ENCODE results near the gene MCAT.

MCAT gene

DNA sequence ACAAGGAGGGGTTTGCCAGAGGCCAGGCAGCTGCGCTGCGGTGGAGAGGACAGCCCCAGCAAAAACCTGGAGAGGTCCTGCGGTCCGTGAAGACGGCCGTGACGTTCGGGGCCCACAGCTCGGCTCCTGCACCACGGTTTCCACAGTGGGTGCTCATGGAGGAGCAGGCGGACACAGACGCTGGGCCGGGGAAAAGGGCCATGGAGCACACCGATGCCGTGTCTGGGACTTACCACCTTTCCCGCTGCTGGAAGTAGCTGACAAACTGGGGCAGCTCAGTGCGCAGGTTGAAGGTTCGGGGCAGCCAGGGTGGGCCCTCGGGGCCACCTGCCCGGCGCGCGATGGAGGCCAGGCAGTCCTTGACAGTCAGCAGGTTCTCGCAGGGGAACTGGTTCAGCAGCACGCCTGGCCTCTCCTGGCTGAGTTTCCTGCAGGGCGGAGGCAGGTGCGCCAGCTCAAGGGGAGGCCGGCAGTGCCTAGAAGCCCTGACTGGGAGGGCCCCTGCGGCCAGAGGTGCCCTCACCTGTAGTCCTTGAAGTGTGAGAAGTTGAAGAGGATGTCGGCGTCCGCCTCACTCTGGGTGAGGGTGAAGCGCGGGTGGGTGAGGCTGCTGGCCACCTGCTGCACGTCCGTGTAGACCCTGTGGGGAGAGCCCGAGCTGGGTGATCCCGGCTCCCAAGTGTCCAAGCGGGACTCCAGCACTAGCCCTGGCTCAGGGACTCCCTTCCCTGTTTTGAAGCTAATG lies 30.9 kb upstream of the MCAT start:
- in situ Hi-C loops (cut with HindIII; ENCODE audit: low sequenced_read_pairs), result no loop called here

DNA sequence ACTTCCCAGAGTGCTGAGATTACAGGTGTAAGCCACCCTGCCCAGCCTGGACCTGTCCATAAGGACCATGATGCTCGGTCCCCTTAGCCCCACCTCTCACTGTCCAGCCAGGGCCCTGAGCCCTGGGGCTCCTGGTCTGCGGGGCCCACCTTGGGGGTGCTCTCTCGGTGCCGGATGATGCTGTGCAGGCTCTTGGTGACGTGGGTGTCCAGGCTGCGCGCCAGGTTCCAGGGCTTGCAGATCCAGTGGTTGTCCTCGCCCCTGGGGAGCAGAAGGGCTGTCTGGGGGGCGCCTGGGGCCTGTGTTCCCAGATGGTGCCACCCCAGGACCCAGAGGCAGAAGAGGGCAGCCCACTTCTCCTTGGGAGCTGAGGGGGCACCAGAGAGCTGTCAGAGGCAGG lies 30.4 kb upstream of the MCAT start:
- in situ Hi-C loops (cut with HindIII; ENCODE audit: low sequenced_read_pairs), result no loop called here

DNA sequence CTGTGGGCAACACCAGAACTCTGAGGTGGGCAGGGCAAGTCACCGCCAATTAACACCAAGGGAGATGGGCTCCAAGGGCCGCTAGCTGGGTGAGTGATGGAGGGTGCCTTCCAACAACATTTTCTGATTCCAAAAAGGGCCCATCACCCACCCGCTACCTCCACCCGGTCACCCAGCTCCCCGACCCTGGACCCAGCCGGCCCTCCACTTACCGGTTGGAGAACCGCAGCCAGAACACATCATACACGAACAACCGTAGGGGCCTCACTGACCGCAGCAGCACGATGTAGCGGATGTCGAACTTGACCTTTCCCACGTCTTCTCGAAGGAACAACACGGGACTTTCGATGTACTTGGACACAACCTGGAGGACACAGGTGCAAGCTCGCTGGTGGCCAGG lies 29.0 kb upstream of the MCAT start:
- in situ Hi-C loops (cut with HindIII; ENCODE audit: low sequenced_read_pairs), result no loop called here

DNA sequence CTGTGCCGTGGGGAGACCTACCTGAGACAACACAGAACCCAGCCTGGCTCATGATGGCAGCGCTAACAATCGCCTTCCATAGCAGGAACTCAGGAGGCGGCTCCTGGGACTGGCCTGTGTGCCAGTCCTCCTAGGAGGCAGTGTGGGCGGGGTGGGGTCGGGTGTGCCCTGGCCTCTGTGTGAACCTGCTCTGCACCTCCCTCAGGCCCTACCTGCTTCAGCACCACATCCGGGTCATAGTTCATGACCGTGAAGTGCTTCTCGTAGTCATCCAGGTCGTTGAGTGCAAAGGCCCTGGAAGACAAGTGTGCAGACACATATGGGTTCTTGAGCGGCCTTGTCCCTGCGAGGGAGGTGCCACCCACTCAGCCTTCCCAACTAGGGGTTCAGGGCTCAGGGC lies 28.4 kb upstream of the MCAT start:
- in situ Hi-C loops (cut with HindIII; ENCODE audit: low sequenced_read_pairs), result no loop called here

DNA sequence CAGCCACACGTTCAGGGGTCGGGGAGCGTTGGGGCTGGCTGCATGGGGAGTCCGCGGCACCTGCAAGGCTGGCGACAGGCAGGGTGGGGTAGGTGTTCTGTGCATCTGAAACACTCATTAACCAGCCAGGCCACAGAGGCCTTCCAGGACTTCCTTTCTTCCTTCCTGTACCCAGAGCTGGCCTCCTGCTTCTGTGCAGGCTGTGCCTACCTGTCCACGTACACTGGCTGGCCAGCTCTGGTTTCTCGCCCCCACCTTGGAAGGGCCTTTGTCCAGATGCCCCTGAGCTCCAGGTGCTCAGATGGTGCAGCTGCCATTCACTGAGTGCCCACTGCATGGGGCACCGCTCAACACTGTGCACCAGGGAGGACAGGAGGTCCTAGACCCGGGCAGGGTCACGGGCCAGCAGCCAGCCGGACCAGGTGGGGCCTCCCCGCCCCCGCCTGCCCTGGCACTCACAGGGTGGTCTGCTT lies 27.9 kb upstream of the MCAT start:
- in situ Hi-C loops (cut with HindIII; ENCODE audit: low sequenced_read_pairs), result no loop called here

DNA sequence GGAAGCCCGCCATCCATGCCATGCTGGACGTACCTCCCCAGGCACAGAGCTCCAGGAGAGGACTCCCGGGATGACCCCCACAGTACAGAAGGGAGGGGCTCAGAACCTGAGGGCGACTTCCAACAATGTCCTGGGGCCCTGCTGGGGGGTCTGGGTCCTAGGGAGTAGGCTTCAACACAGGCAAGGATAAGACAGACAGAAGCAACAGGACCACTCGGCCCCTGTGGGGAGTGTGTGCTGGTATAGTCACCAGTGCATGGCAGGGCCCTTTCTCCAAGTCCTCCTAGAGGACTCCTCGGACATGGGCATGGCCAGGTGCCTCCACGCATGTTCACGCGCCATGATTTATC lies 26.9 kb upstream of the MCAT start:
- in situ Hi-C loops (cut with HindIII; ENCODE audit: low sequenced_read_pairs), result no loop called here

DNA sequence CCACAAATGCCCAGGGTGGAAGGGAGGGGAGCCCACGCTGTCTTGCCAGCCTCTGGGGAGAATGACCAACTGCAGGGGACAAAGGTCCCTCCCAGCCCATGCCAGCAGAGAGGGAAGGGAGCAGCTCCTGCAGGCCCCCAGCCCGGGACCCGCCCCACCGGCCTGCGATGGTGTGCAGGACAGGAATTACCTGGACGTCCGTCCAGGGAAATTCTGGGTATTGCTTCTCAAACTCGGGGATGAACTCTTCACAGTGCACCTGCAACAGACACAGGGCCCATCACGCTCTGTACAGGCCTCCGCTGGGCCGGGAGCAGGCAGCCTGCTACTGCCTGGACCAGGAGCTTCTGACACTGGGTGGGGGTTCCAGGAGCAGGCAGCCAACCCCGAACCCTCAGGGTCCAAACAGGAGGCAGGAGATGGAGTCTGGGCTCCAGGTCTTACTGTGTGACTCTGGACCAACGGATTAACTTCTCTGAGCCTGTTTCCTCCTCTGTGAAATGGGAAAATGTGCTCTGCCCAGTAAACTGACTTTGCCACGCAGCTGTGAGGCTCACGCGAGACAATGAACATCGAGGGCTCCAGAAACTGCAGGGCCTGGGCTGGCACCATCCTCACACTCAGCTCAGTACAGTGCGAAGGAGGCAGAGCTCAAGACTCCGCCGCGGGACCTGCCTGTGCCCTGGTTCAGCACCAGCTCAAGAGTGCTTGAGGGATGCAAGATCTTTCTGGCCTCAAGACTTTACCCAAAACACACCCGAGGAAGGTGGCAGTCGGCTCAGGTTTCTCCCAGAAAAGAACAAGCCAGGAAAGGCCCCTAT lies 26.3 kb upstream of the MCAT start:
- in situ Hi-C loops (cut with HindIII; ENCODE audit: low sequenced_read_pairs), result loop anchor here (5.0 kb wide), 1 partner anchor 88 kb away; no protein-coding TSS in a partner anchor

DNA sequence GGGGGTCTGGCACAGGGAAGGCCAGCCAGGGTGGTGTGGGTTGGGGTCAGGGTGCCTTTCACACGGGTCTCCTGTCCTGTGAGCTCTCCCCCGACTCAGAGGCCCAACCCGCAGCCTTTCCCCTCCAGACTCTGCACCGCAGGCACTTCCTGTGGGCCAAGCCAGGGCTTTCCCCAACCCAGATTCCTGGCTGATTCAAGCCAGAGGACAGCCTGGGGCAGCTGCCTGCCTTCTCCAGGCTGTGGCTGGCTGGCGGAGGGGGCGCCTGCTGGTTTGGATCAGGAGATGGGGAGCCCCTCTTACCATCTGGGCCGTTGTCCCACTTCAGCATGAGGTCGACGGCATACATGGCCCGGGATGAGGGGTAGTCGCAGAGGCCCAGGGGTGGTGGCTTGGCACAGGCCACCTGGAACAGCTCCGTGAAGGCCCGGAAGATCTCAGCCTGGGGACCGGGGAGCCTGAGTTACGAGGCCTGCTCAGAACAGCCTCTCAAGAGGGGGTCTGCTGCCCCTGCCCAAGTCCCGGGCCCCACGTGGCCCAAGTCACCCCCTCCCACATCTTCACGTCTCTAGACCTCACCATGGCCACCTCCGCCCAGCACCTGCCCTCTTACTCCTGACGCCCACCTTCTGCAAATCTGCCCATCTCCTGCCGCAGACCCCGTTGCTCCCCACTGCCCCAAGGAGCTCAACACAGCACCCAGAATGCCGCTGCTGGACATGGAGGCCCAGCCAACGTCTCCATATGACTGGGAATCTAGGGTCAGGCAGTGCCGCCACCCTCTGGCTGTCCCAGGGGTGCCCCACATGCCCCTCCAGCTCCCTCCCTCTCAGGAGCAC lies 25.5 kb upstream of the MCAT start:
- in situ Hi-C loops (cut with HindIII; ENCODE audit: low sequenced_read_pairs), result loop anchor here (5.0 kb wide), 1 partner anchor 89 kb away; no protein-coding TSS in a partner anchor

DNA sequence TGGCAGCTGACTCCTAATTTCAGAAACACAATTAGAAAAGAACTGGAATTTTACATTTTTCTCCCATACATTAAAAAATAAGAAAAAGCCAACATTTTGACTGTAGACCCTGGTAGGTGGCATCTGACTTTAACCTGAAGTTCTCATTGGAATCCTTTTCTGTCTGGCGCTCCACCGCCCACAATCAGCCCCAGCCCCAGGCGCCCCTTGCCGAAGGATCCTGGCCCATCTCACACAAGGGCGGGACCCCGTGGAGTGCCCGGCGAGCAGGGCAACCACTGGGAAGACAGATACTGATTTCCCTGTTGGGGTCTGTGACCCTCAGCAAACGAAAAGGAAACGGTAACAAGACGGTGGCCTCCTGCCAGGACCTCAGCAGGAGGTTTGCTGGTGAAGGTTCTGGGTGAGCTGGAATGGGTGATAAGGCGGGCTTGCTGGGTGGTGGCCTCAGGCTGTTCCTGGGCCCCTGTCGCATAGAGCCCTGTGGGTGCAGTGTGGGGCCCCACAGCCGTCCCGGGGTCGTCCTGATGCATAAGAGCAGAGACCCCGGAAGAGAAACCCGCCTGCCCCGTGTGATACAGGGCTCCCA lies 23.9 kb upstream of the MCAT start:
- in situ Hi-C loops (cut with HindIII; ENCODE audit: low sequenced_read_pairs), result loop anchor here (5.0 kb wide), 1 partner anchor 90 kb away; no protein-coding TSS in a partner anchor

DNA sequence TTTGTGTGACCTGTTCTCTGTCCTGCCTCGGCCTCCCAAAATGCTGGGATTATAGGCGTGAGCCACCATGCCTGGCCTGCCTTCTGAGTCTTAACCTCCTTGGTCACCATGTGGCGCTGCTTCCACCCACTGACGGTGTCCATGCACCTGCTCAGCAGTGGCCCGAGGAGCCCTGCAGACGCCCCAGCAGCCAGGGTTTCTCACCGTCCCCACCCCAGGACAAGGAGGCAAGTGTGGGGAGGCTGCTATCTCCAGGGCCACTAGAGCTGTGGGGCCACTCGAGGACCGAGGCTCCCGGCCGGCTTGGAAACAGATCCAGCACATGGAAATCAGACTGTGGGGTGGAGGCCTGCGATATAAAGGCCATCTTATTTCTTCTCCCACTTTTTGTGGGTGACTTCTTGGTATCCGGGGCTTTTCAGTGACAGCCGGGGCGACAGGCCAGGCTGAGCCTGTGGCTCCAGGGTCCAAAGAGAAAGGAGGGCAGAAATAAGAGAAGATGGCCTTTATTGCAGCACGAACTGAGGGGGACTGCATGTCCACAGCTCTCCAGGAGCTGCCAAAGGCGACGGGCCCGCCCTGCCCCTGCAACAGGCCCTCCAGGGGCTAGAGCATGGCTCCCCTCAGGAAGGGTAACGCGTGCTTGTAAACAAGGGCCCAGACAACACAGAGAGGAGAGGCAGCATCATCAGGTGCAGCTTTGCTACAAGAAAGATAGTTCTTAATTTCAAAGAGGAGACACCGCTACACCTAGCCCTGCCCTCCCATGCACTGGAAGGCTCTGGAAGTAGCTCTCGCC lies 23.1 kb upstream of the MCAT start:
- in situ Hi-C loops (cut with HindIII; ENCODE audit: low sequenced_read_pairs), result loop anchor here (5.0 kb wide), 1 partner anchor 91 kb away; no protein-coding TSS in a partner anchor

DNA sequence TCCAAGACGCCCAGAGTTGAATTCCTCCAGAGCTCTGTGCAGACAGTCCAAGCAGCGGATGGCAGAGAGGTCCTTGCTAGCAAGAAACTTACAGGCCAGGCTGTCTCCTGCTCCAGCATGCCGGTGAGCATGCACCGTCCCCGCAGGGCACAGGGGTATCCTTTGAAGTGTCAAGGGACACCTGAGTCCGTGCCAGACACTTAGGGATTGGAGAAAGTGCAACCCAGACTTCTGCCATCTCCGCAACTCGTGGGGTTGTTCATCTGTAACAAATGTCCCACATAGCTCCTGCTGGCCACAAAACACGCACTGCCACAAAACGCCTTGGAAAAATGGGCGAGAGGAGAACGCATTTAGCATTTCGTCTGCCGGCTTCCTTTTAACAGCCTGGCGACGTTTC lies 21.4 kb upstream of the MCAT start:
- in situ Hi-C loops (cut with HindIII; ENCODE audit: low sequenced_read_pairs), result loop anchor here (5.0 kb wide), 1 partner anchor 93 kb away; no protein-coding TSS in a partner anchor

DNA sequence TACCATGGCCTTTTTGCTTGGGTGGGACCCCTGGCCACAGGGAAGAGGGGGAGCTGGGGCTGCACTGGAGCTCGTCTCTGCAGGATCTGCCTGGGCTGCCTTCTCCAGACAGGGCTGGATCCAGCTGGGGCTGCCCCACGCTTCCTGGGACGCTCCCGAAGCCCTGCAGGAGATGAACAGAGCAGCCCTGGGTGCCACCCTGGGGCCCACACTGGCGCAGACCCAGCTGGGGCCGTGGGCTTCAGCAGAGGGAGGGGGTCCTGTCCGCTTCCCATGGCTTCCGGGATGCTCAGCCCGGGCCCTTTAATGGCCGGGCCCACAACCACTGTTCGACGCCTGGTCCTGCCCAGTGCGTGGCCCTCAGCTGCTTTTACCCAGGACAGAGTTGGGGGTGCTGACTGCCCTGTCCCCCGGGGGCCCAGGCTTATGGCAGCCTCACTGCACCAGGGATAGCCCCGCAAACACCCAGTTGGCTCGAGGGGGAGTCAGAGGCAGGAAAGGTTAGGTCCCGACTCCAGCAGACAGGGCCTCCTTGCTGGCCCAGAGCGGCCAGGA lies 20.1 kb upstream of the MCAT start:
- in situ Hi-C loops (cut with HindIII; ENCODE audit: low sequenced_read_pairs), result no loop called here

DNA sequence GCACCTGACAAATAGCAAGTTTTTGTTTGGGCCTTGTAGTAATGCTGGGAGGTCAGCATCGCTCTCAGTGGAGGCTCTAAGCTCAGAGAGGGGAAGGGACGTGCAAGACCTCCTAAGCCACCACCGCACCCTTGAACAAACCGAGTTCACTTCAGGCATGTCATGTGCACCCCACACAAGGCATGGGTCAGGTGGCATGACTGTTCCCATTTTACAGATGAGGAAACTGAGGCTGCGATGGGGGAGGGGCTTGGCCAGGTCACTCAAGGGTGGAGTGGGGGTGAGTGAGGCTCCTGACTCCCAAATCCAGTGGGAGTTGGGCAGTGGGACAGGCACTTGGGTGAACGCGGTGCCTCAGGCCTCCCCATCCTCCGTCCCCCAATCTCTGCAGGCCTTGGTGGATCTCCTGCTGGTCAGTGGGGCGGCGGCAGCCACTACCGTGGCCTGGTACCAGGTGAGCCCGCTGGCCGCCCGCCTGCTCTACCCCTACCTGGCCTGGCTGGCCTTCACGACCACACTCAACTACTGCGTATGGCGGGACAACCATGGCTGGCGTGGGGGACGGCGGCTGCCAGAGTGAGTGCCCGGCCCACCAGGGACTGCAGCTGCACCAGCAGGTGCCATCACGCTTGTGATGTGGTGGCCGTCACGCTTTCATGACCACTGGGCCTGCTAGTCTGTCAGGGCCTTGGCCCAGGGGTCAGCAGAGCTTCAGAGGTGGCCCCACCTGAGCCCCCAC lies 19.4 kb upstream of the MCAT start:
- in situ Hi-C loops (cut with HindIII; ENCODE audit: low sequenced_read_pairs), result no loop called here

DNA sequence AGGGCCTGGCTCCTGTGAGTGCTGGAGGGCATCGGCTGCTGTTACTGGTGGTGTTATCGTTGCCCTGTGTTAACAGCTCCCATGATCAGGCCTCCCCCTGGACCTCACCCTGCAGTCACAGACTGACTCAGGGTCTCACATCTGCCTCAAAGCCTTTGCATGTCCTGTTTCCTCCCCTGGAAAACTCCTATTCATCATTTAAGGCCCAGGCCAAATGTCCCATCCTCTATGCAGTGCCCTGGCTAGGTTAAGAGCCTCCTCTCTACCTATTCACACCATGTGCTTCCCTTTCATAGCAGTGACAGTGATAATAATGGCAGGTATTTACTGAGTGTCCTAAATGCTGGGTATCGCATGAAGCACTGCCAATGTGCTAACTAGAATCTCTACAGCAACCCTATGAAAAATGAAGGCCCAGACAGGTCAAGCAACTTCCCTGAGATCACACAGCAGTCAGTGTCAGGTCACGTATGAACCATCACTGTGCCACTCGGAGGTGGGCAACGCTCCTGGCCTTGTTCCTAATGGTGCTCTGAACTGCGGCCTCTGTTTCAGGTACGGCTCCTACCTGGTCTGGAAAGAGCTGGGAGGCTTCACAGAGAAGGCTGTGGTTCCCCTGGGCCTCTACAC lies 17.4 kb upstream of the MCAT start:
- in situ Hi-C loops (cut with HindIII; ENCODE audit: low sequenced_read_pairs), result no loop called here

DNA sequence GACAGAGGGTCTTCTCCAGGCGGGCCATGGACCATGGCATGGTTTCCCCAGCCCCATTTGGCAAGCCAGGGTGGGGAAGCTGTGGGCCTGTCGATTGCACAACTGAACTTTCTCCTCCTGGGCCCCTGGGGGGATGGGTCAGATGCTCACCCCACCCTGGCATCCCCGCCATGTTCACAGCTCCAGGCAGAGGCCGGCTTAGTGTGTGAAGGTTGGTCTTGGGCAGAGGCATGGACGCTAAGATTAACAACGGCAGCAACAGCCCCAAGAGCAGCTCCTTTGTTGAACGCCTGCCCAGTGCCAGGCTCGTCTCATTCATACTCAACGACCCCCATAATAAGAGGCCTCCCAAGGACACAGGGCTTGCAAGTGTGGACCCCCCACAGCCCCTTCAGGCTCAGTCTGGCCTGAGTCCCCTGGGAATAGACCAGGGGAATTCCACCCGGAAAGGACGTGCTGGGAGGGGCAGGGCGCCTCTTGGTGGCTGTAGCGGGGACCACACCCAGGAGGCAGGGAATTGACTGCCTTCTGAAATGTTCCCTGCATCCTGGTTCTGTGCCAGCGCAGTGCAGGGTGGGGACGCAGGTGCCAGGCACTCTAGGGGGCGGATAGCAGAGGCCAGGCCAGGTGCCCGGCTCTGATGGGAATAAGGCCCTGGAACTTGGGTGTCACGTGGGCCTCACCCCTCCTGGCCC lies 16.4 kb upstream of the MCAT start:
- in situ Hi-C loops (cut with HindIII; ENCODE audit: low sequenced_read_pairs), result no loop called here

DNA sequence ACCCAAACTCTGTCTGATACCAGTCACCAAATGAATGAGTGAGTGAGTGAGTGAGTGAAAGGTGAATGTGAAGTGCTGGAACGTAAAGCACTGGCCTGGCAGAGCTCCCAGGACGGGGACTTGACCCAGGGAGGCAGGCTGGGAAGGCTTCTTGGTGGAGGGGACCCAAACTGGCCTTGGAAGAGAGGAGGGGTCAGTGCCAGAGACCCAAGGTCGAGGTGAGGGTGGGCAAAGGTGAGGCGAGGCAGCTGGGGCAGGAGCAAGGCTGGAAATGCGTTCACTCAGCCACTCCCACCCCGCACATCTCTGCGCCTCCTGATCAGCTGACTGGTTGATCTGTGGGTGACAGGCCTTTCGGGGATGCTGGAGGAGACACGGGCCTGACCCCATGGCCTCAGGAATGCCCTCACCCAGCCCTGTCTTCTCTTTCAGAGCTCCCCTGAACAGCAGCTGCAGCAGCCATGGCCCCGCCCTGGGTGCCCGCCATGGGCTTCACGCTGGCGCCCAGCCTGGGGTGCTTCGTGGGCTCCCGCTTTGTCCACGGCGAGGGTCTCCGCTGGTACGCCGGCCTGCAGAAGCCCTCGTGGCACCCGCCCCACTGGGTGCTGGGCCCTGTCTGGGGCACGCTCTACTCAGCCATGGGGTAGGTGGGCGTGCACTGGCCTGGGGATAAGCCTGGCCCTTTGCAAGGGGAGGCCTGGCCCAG lies 15.7 kb upstream of the MCAT start:
- in situ Hi-C loops (cut with HindIII; ENCODE audit: low sequenced_read_pairs), result no loop called here

DNA sequence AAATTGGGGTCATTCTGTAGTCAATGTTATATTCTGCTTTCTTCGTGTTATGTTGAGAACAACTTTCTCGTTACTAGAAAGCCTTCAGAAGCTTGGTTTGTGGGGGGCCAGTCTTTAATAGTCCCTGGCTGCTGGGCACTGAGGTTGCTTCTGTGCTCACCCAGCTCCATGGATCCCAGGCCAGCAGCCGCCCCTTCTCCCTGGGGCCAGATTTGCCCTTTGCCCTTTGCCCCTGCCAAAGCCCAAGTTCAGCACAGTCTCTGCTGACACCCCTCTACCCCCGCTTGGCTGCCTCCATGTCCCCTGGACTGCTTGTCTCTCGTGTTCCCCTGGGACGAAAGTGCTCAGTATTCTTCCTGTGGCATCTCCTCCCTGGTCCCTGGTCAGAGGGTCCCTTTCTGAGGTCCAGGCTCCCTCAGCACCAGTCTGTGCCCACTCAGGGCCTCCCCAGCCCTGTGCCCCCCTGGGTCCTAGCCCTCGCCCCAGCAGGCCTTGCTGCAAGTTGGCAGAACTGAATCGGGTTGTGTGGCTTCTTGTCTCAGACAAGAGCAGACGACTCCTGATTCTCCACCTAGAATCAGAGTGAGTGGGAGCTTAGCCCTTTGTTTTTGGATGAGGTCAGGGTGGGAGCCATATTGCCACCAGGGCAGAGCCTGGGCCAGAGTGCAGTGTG lies 14.8 kb upstream of the MCAT start:
- in situ Hi-C loops (cut with HindIII; ENCODE audit: low sequenced_read_pairs), result no loop called here
